ENCODE measurements around the gene LTB4R.

LTB4R gene

GRCh38 chr14:24279301-24280186 is 31.8 kb upstream of the LTB4R start:
- no peak for DNase-seq (ENCODE audit: low read depth)

GRCh38 chr14:24280797-24281460 is 30.4 kb upstream of the LTB4R start:
- no peak for DNase-seq (ENCODE audit: low read depth)

- DNase-seq (ENCODE audit: low read depth): no peak
Observed at GRCh38 chr14:24281636-24282035, 29.7 kb upstream of the LTB4R start.

GRCh38 chr14:24282736-24283135 is 28.6 kb upstream of the LTB4R start:
- no peak for DNase-seq (ENCODE audit: low read depth)

- DNase-seq (ENCODE audit: low read depth): no peak
Observed at GRCh38 chr14:24283796-24284460, 27.4 kb upstream of the LTB4R start.

- DNase-seq (ENCODE audit: low read depth): no peak
Observed at GRCh38 chr14:24284501-24285035, 26.7 kb upstream of the LTB4R start.

GRCh38 chr14:24285351-24285750 is 26.0 kb upstream of the LTB4R start:
- no peak for DNase-seq (ENCODE audit: low read depth)

- DNase-seq (ENCODE audit: low read depth): no peak
Observed at GRCh38 chr14:24286996-24287395, 24.3 kb upstream of the LTB4R start.

GRCh38 chr14:24289649-24290280 is 21.5 kb upstream of the LTB4R start:
- no peak for DNase-seq (ENCODE audit: low read depth)

- no peak for DNase-seq (ENCODE audit: low read depth)
Observed at GRCh38 chr14:24290746-24291145, 20.6 kb upstream of the LTB4R start.

GRCh38 chr14:24291446-24292117 is 19.7 kb upstream of the LTB4R start:
- no peak for DNase-seq (ENCODE audit: low read depth)

- no peak for DNase-seq (ENCODE audit: low read depth)
Observed at GRCh38 chr14:24292118-24292807, 19.0 kb upstream of the LTB4R start.

GRCh38 chr14:24293525-24293924 is 17.8 kb upstream of the LTB4R start:
- DNase-seq (ENCODE audit: low read depth): no peak

- no peak for DNase-seq (ENCODE audit: low read depth)
Observed at GRCh38 chr14:24296341-24297157, 14.8 kb upstream of the LTB4R start.

GRCh38 chr14:24297190-24297964 is 13.9 kb upstream of the LTB4R start:
- no peak for DNase-seq (ENCODE audit: low read depth)

- no peak for DNase-seq (ENCODE audit: low read depth)
Observed at GRCh38 chr14:24298892-24299254, 12.4 kb upstream of the LTB4R start.

GRCh38 chr14:24299255-24300191 is 11.8 kb upstream of the LTB4R start, which contains the start of the genes DHRS1 and NOP9:
Gene DHRS1, minus strand, starts transcription at chr14:24299780. Its CDS starts 674 bp downstream, at chr14:24299106.
Gene NOP9, plus strand, starts transcription at chr14:24299850. Its CDS starts 105 bp downstream, at chr14:24299955.
- peak; percentile 85 for DNase-seq (ENCODE audit: low read depth)
